GM19397 (cell line): Measurements from ENCODE around the gene NHSL1.
A peak's percentile ranks its signal among the peaks of the same experiment; 100 is the strongest.

Experiments
- ATAC-seq: cut with Tn5 transposase; IDR thresholded peaks from one replicate; pipeline ENCODE4 v1.9.1; 2021; ENCODE audit warnings: mild to moderate bottlenecking, moderate library complexity; ENCODE audit not compliant: unreplicated experiment

Gene NHSL1

DNA sequence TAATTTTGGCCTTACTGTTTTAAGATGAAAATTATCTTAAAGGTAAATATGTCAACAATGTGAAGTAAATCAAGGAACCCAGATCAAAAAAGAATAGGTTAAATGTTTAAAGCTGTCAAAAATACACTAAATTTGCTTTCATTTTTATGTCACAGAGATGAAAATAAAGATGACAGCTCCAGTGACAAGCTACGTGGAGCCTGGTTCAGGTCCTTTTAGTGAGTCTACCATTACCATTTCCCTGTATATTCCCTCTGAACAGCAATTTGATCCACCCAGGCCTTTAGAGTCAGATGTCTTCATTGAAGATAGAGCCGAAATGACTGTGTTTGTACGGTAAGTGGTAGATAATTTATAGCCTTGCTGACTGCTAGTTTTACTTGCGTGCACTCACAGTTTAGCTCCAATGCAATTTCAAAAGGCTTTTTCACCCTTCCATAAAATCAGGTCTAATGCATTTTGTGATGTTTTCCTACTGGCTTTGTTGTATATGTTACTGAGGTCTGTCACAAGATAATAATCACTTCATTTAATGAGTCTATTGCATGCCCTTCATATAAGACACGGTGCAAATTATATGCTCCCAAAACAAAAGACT is 93.4 kb downstream of the NHSL1 start:
- no peak for ATAC-seq

DNA sequence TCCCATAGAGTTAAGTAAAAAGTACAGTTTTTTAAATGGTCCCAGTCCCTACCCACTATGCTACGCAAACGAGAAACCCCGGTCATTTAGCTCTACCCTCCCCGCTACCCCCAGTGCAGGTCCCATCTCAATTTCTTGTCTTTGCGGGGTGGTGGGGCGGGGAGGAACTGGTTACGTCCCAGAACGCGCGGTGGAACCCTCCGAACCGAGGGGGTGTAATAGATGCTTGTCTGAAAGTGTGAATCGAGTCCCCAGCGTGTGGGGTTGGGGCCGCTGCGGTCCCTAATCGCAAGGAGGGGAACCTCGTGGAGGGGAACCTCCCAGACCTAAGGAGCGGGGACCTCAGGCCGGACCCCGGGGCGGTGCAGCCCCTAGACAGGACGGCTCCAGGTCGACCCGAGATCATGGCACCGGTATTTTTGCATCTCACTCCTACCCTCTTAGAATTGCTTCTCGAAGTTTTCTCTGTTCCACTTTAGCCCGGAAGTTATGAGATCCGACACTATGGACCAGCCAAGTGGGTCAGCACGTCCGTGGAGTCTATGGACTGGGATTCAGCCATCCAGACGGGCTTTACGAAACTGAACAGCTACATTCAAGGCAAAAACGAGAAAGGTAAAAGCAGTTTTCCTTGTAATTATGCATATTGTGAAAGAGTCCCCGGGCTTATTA is 94.5 kb downstream of the NHSL1 start:
- ATAC-seq, result no peak

- ATAC-seq, result peak; percentile 90
These were observed 95.3 kb downstream of the NHSL1 start, which contains the start of gene HEBP2 for GRCh38 chr6:138403801-138404665. Gene HEBP2, plus strand, starts transcription at chr6:138404223. Its CDS starts 273 bp downstream, at chr6:138404496.

DNA sequence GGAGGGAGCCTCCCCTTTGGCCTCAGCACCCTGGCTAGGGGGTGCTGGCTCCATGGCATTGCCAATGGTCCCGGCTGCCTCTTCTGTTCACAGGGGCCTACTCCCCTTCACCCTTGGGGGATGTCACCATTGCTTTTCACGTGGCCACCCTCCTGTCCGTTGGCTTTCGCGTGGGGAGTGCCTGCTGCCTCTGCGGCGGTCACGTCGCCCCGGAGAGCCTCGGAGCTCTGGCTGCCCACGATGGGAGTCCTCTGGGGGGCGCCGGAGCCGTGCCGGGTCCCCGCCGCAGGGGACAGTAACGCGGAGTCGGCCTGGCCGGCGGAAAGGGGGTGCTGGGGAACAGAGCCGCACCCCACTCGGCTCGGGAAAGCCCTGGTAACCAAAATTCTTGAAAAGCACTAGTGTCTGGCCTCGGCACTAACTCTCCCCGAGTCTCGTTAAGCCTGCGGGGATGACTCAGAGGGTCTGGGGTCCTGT is 95.9 kb downstream of the NHSL1 start:
- ATAC-seq, result peak; percentile 4

DNA sequence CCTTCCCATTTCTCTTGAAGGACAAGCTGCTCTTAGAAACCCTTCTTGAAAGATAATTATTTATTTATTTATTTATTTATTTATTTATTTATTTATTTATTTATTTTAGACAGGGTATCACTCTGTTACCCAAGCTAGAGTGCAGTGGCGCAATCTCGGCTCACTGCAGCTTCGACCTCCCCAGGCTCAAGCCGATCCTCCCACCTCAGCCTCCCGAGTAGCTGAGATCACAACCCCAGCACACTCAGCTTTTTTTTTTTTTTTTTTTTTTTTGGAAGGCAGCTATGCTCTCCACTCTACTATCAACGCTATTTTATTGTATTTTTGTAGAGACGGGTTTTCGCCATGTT is 96.5 kb downstream of the NHSL1 start:
- no peak for ATAC-seq

DNA sequence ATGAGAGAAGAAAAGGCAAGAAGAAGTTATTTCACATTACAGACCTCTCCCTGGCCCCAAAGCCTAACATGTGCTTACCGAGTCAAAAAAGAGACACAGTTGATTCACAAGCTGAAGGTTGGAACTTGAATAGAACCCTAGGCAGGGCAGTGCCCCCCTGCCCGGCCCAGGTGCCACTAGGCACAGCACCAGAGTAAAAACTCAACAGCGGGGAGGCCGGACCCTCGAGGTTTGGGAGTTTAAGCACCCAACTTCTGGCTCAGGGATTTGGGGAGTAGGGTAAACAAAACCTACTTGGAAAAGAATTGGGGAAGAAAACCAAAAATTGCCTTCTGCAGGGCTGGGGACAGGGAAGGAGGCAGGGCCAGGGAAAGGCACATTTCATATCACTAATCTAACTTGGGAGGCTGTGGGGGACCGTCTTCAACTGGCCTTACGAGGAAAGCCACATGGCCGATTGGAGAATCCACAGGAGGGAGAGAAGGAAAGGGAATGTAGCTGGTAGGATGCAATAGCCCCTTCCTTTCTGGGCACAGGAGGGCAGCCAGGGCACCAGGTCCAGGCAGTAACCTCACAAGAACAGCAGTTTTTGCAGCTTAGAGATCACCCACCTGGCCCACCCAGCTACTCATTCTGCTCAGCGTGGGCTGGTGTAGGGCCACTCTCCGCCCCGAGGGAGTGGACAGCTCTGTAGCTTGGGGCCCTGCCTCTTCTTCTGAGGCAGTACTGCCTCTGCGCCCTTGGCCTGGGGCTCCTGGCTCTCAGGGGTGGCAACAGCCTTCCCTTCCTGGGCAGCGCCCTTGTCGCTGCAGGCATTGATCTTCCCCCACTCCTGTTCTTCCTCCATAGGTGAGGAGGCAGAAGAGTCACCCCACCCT is 97.1 kb downstream of the NHSL1 start:
- no peak for ATAC-seq

- no peak for ATAC-seq
These were observed 99.0 kb downstream of the NHSL1 start for GRCh38 chr6:138400326-138400725.

DNA sequence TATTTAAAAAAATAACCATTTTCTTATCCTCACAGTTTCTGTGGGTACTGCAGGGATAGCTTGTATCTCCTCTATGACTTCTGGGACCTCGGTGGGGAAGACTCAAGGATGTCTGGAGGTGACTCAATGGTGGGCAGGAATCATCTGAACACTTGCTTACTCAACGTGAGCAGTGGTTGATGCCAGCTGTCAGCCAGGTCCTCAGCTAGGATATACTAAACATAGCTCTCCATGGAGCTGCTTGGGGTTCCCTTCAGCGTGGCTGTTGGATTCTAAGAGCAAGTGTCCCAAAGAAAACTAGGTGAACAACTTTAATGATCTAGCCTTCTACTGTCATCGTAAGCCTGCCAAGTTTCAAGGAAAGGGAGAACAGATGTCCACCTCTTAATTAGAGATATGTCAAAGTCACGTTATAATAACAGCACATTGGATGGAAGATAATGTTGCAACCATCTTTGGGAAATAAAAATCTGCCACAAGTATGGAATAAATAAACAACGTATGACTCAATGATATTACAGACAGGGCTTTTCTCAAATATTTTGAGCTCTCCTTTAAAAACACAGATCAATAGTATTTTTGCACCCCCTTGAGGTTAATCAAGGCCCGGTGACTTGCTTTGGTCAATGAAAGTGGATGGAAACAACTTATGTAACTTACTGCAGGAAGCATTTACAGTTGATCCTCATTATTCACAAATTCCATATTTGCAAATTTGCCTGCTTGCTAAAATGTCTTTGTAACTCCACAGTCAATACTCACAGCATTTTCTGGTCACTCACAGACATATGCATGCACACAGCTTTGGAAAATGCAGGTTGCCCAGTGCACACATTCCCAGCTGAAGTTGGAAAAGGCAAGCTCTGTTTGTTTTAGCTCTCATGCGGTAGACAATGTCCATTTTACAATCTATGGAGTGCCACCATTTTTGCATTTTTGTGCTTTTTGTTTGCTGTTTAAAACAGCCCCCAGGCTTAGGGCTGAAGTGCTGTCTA is 101.9 kb downstream of the NHSL1 start:
- ATAC-seq, result no peak

- ATAC-seq, result no peak
These were observed 102.6 kb downstream of the NHSL1 start for GRCh38 chr6:138396709-138397108.

GRCh38 chr6:138393871-138394783 is 105.2 kb downstream of the NHSL1 start:
- ATAC-seq, result no peak

- ATAC-seq, result no peak
These were observed 109.7 kb downstream of the NHSL1 start for GRCh38 chr6:138389551-138389950.

- ATAC-seq, result no peak
These were observed 111.5 kb downstream of the NHSL1 start for GRCh38 chr6:138387577-138388368.

- ATAC-seq, result no peak
These were observed 112.4 kb downstream of the NHSL1 start for GRCh38 chr6:138386897-138387296.

DNA sequence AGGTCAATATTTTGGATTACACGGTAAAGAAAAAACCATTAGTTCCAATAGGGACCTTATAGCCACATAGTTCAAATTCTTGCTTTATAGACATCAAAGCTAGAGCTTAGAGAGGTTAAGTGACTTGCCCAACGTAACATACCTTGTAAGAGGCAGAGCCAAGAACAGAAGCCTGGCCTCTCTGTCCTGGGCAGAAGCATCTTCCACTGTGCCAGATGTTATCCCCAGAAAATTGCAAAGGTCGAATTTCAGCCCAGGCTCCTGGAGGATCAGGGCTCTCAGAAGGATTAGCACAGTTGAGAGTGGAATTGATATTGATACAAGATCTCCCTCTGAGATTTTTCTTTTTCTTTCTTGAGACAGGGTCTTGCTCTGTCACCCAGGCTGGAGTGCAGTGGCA is 115.5 kb downstream of the NHSL1 start:
- no peak for ATAC-seq

DNA sequence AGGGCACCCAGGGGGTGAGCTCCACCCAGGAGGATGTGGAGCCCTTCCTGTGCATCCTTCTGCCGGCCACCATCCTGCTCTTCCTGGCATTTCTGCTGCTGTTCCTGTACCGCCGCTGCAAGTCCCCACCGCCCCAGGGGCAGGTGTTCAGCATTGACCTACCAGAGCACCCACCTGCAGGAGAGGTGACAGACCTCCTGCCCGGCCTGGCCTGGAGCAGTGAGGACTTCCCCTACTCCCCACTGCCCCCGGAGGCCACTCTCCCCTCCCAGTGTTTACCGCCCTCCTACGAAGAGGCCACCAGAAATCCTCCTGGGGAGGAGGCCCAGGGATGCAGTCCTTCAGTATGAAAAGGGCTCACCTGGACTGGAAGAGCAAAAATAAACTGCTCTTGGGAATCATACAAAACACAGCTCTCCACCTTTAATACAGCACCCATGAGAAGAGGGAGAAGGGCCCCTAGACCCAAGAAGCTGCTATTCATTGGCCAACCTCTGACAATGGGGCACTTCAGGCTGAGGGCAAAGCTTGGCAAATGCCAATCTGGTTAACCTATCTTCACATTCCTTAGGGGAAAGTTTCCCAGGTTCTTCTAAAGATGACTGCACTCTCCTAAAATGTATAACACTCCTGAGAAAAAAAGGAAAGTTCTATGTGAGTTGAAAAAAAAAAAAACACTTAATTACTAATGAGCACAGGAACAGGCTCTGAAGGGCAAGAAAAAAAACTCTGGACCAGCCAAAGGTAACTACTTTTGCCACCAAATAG is 116.6 kb downstream of the NHSL1 start:
- ATAC-seq, result no peak

DNA sequence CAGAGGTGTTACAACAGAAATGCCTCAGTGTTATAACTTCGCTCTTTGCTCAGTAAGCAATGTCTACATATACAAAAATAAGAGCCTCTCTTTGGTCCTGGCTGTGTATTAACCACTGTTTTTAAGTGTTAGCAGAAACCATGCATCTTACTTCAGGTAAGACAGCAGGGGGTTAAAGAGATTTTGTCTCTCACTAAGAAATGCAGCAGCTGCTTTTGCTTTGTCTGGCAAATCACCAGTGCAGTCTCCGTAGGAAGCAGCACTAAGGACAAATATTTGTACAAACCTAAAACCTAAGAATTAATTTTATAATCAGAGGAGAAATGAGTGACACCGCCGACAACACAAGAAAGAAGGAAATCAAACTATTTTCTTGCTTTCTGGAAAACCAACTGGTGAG is 120.8 kb downstream of the NHSL1 start:
- no peak for ATAC-seq

DNA sequence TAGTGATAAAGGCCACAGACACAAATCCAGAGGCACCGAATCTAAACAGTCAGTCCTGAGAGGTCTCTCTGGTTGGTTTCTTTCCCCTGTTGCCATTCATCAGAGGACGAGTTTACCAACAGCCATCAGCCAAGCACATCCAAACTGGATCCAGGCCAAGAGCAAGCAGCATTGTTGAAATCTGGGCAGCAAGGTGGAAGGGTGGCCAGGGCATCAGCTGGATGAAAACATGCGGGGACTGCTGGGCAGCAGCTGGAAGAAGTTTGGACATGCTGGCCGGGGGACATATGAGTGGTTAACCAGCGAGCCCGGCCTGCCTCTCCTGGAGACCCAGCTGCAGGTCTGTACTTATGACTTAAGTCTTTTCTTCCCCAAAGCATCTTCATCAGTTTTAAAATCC is 121.5 kb downstream of the NHSL1 start, which contains the start of gene SMIM28:
Gene SMIM28 (plus strand): TSS at position 62 of the 400 bp plus-strand sequence. CDS start 168 bp downstream, at position 230.
- ATAC-seq, result no peak
